Measurements from ENCODE around the gene TBC1D2B. TPM values are rescaled to one million over a fixed set of nuclear protein-coding genes. Genes with fewer than 3 reads are reported as not detected.

Gene TBC1D2B
- polyA plus RNA-seq, 1 donor (not counting 4 experiments of a cell fraction or from before 2014, with no cell fraction given): 27.0 TPM

GRCh38 chr15:78102741-78103140 is 25.2 kb upstream of the TBC1D2B start:
- Histone ChIP-seq H3K9me3 (ENCODE audit: control insufficient read depth, low read depth, low read length) (no peaks in the 10 kb centered on the region), H3K79me2 (ENCODE audit: control insufficient read depth, insufficient read depth, low read length) (no peaks in the 10 kb centered on the region), H3K36me3 (ENCODE audit: control insufficient read depth in 2 of 2, extremely low read depth in 1 of 2, insufficient read depth in 2 of 2, low read length in 2 of 2) (no peaks in the 10 kb centered on the region), H3K4me2 (ENCODE audit: control insufficient read depth, extremely low read depth, insufficient read depth, low read depth, low read length) (no peak overlapping the region), H3K27me3 (ENCODE audit: control insufficient read depth, extremely low read depth, insufficient read depth, low read length) (no peaks in the 10 kb centered on the region), H3K9ac (ENCODE audit: control insufficient read depth, extremely low read depth, insufficient read depth, low read length) (no peak overlapping the region), H4K20me1 (ENCODE audit: control insufficient read depth, extremely low read depth, insufficient read depth, low read length) (no peaks in the 10 kb centered on the region), H3K4me1 (ENCODE audit: control insufficient read depth, extremely low read depth, insufficient read depth, low read length) (no peaks in the 10 kb centered on the region), H3K27ac (ENCODE audit: control insufficient read depth, insufficient read depth, low read length) (no peak overlapping the region), H3K9me1 (ENCODE audit: control insufficient read depth, extremely low read depth, insufficient read depth, low read length) (no peaks in the 10 kb centered on the region), H2AFZ (ENCODE audit: control insufficient read depth, low read length) (no peak overlapping the region), H3K4me3 (ENCODE audit: control insufficient read depth in 2 of 3, extremely low read depth in 1 of 3, insufficient read depth in 2 of 3, low read depth in 1 of 3, low read length in 3 of 3) (no peak overlapping the region)
- dilution Hi-C loops (cut with MboI; ENCODE audit: extremely low pct_ligation_motif_present, low sequenced_read_pairs): no loop called here
- TF ChIP-seq CTCF (optimal IDR thresholded peaks at IDR 0.05 in 1 of 3, IDR thresholded peaks at IDR 0.05 in 1 of 3, conservative IDR thresholded peaks at IDR 0.05 in 1 of 3; ENCODE audit: extremely low read depth in 1 of 3, insufficient read depth in 2 of 3, low read length in 3 of 3): no peak
- TF ChIP-seq EZH2 (IDR thresholded peaks at IDR 0.05; ENCODE audit: low read length): no peak
- FAIRE-seq (no peak), DNase-seq (ENCODE audit: low read depth, low spot score) (no peak)

- no peaks in the 10 kb centered on the region for H3K36me3 ChIP-seq (ENCODE audit: control insufficient read depth in 2 of 2, extremely low read depth in 1 of 2, insufficient read depth in 2 of 2, low read length in 2 of 2)
- no peaks in the 10 kb centered on the region for H3K9me1 ChIP-seq (ENCODE audit: control insufficient read depth, extremely low read depth, insufficient read depth, low read length)
- no peak for FAIRE-seq
- no peaks in the 10 kb centered on the region for H4K20me1 ChIP-seq (ENCODE audit: control insufficient read depth, extremely low read depth, insufficient read depth, low read length)
- no peak for DNase-seq (ENCODE audit: low read depth, low spot score)
- H3K4me3 ChIP-seq (ENCODE audit: control insufficient read depth in 2 of 3, extremely low read depth in 1 of 3, insufficient read depth in 2 of 3, low read depth in 1 of 3, low read length in 3 of 3): no peak overlapping the region
- H3K27me3 ChIP-seq (ENCODE audit: control insufficient read depth, extremely low read depth, insufficient read depth, low read length): no peaks in the 10 kb centered on the region
- no peak overlapping the region for H3K4me2 ChIP-seq (ENCODE audit: control insufficient read depth, extremely low read depth, insufficient read depth, low read depth, low read length)
- TF ChIP-seq EZH2 (IDR thresholded peaks at IDR 0.05; ENCODE audit: low read length): no peak
- TF ChIP-seq CTCF (optimal IDR thresholded peaks at IDR 0.05 in 1 of 3, IDR thresholded peaks at IDR 0.05 in 1 of 3, conservative IDR thresholded peaks at IDR 0.05 in 1 of 3; ENCODE audit: extremely low read depth in 1 of 3, insufficient read depth in 2 of 3, low read length in 3 of 3): no peak
- no peak overlapping the region for H2AFZ ChIP-seq (ENCODE audit: control insufficient read depth, low read length)
- dilution Hi-C loops (cut with MboI; ENCODE audit: extremely low pct_ligation_motif_present, low sequenced_read_pairs): no loop called here
- no peaks in the 10 kb centered on the region for H3K4me1 ChIP-seq (ENCODE audit: control insufficient read depth, extremely low read depth, insufficient read depth, low read length)
- H3K27ac ChIP-seq (ENCODE audit: control insufficient read depth, insufficient read depth, low read length): no peak overlapping the region
- H3K9me3 ChIP-seq (ENCODE audit: control insufficient read depth, low read depth, low read length): no peaks in the 10 kb centered on the region
- H3K9ac ChIP-seq (ENCODE audit: control insufficient read depth, extremely low read depth, insufficient read depth, low read length): no peak overlapping the region
- H3K79me2 ChIP-seq (ENCODE audit: control insufficient read depth, insufficient read depth, low read length): no peaks in the 10 kb centered on the region
These were observed 24.7 kb upstream of the TBC1D2B start for GRCh38 chr15:78102211-78102610.

All from keratinocyte (primary cell).